Activated naive CD4-positive, alpha-beta T cell treated with anti-CD3 and anti-CD28 coated beads, Interleukin-2, amount 10 ng/mL, durations not matched to agents 7 days and 5 days (primary cell): Measurements from ENCODE around the gene TNXB.
"Not testable (repeated sequence)": the region's sequence is repeated elsewhere in the genome, so short reads cannot be mapped to it uniquely, and the experiment has no call there.

Experiments used
- CTCF ChIA-PET: fragments of 350-600 bp; sonication (Branson Sonifier 250); formaldehyde crosslinking; loops from one replicate; lab custom pipeline; 2021; ENCODE audit warnings: antibody characterized with exemption; lab: Charles Lee
- DNase-seq: peaks from one replicate; pipeline ENCODE4 v3.0.0-alpha.2; 2020
- H3K27ac Mint-ChIP-seq: one replicate; pipeline ENCODE4 v1.8.0; 2021; ENCODE audit warnings: mild to moderate bottlenecking, moderate library complexity, mixed read lengths
- H3K27me3 Mint-ChIP-seq: one replicate; pipeline ENCODE4 v1.8.0; 2021; ENCODE audit warnings: mild to moderate bottlenecking, mixed read lengths
- H3K36me3 Mint-ChIP-seq: one replicate; pipeline ENCODE4 v1.8.0; 2021; ENCODE audit warnings: mixed read lengths
- H3K4me1 Mint-ChIP-seq: one replicate; pipeline ENCODE4 v1.8.0; 2021; ENCODE audit warnings: mixed read lengths
- H3K4me3 Mint-ChIP-seq: one replicate; pipeline ENCODE4 v1.8.0; 2021; ENCODE audit warnings: mild to moderate bottlenecking, moderate library complexity, mixed read lengths
- H3K9me3 Mint-ChIP-seq: one replicate; pipeline ENCODE4 v1.8.0; 2021; ENCODE audit warnings: mixed read lengths

The TNXB gene

GRCh38 chr6:32081168-32081990, 27.8 kb downstream of the TNXB start:
- Mint-ChIP-seq H3K4me3 (no peak overlapping the region), H3K27me3 (peaks cover 67% of the 10 kb centered on the region), H3K27ac (no peak overlapping the region), H3K4me1 (peaks cover 1% of the 10 kb centered on the region), H3K9me3 (no peaks in the 10 kb centered on the region), H3K36me3 (no peaks in the 10 kb centered on the region)
- CTCF ChIA-PET: interaction anchor here (1.3 kb wide), 1 partner anchor 13 kb away, joined by 4 read pairs; no protein-coding TSS in a partner anchor
- no peak for DNase-seq

- H3K4me1 Mint-ChIP-seq: no peaks in the 10 kb centered on the region
Measured at GRCh38 chr6:32079566-32080290, 29.4 kb downstream of the TNXB start.

GRCh38 chr6:32076321-32076809, 32.8 kb downstream of the TNXB start:
- Mint-ChIP-seq H3K4me1 (no peaks in the 10 kb centered on the region), H3K36me3 (no peaks in the 10 kb centered on the region), H3K9me3 (no peaks in the 10 kb centered on the region), H3K27ac (no peak overlapping the region), H3K4me3 (no peak overlapping the region), H3K27me3 (peaks cover 23% of the 10 kb centered on the region)
- no peak for DNase-seq
- CTCF ChIA-PET: interaction anchor here (1.1 kb wide), 1 partner anchor 8 kb away, joined by 3 read pairs; no protein-coding TSS in a partner anchor

More at GRCh38 chr6:32079566-32080290, 29.4 kb downstream of the TNXB start:
- H3K9me3 Mint-ChIP-seq: no peaks in the 10 kb centered on the region
- H3K4me3 Mint-ChIP-seq: no peak overlapping the region
- H3K27ac Mint-ChIP-seq: no peak overlapping the region
- no peaks in the 10 kb centered on the region for H3K36me3 Mint-ChIP-seq
- CTCF ChIA-PET: interaction anchor here (1.3 kb wide), 1 partner anchor 15 kb away, joined by 4 read pairs; no protein-coding TSS in a partner anchor
- peaks cover 51% of the 10 kb centered on the region for H3K27me3 Mint-ChIP-seq
- no peak for DNase-seq

GRCh38 chr6:32075781-32076180, 33.4 kb downstream of the TNXB start:
- Mint-ChIP-seq H3K27me3 (peaks cover 18% of the 10 kb centered on the region), H3K9me3 (no peaks in the 10 kb centered on the region), H3K27ac (no peak overlapping the region), H3K4me1 (no peaks in the 10 kb centered on the region), H3K4me3 (no peak overlapping the region), H3K36me3 (no peaks in the 10 kb centered on the region)
- CTCF ChIA-PET: interaction anchor here (1.1 kb wide), 1 partner anchor 9 kb away, joined by 3 read pairs; no protein-coding TSS in a partner anchor
- no peak for DNase-seq

DNA sequence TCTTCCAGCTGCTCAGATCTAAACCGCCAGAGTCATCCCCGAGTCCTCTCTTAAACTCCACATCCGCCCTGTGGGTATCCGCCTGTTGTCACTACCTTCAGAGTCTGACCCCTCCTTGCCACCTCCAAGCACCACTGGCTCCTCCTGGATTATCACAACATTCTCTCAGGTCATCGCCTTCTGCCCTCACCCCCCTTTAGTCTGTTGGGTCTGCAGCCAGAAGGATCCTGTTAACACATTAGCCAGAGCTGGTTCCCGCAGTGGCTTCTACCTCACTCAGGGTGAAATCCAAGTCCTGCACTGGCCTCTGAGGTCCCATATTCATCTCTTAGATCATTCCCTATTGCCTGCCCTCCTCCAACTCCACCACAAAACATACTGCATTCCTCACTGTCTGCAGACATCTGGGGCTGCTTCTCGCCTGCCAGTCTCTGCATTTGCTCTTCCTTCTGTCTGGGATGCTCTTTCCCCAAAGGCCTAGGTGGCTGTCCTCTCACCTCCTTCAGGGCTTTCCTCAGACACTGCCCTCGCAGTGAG, 34.1 kb downstream of the TNXB start:
- no peaks in the 10 kb centered on the region for H3K4me1 Mint-ChIP-seq
- H3K27ac Mint-ChIP-seq: no peak overlapping the region
- peaks cover 13% of the 10 kb centered on the region for H3K27me3 Mint-ChIP-seq
- H3K36me3 Mint-ChIP-seq: no peaks in the 10 kb centered on the region
- H3K4me3 Mint-ChIP-seq: no peak overlapping the region
- CTCF ChIA-PET: no interaction called here
- no peak for DNase-seq
- no peaks in the 10 kb centered on the region for H3K9me3 Mint-ChIP-seq

GRCh38 chr6:32073613-32074012, 35.5 kb downstream of the TNXB start:
- Mint-ChIP-seq H3K36me3 (no peaks in the 10 kb centered on the region), H3K4me3 (no peak overlapping the region), H3K4me1 (no peaks in the 10 kb centered on the region), H3K27me3 (peaks cover 4% of the 10 kb centered on the region), H3K27ac (no peak overlapping the region), H3K9me3 (no peaks in the 10 kb centered on the region)
- DNase-seq: no peak
- CTCF ChIA-PET: no interaction called here

DNA sequence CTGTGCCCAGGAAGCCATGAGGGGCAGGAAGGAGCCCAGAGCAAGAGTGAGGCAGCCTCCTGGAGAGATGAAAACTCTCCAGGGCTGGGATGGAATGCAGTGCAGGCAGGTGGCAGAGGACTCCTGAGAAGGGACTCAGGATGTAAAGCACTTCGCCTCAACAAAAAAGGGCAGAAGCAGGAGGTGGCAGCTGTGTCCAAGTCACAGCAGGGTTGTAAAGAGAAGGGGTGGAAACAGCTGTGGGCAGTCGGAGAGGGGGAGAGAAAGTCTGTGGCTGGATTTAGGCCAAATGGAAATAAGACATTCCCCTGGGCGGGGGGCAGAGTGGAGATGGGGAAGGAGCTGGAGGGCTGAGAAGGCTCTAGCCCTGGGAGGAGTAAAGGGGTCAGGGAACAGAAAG, 36.0 kb downstream of the TNXB start:
- no peaks in the 10 kb centered on the region for H3K4me1 Mint-ChIP-seq
- peaks cover 4% of the 10 kb centered on the region for H3K27me3 Mint-ChIP-seq
- no peak overlapping the region for H3K27ac Mint-ChIP-seq
- no peaks in the 10 kb centered on the region for H3K9me3 Mint-ChIP-seq
- H3K4me3 Mint-ChIP-seq: no peak overlapping the region
- H3K36me3 Mint-ChIP-seq: no peaks in the 10 kb centered on the region
- CTCF ChIA-PET: no interaction called here
- DNase-seq: no peak

GRCh38 chr6:32070814-32071543, 38.2 kb downstream of the TNXB start:
- peaks cover 8% of the 10 kb centered on the region for H3K27me3 Mint-ChIP-seq
- H3K9me3 Mint-ChIP-seq: no peaks in the 10 kb centered on the region
- DNase-seq: no peak
- no peaks in the 10 kb centered on the region for H3K4me1 Mint-ChIP-seq
- no peaks in the 10 kb centered on the region for H3K36me3 Mint-ChIP-seq
- CTCF ChIA-PET: no interaction called here
- no peak overlapping the region for H3K27ac Mint-ChIP-seq
- H3K4me3 Mint-ChIP-seq: no peak overlapping the region

- Mint-ChIP-seq H3K27ac (no peak overlapping the region), H3K36me3 (no peaks in the 10 kb centered on the region), H3K9me3 (no peaks in the 10 kb centered on the region), H3K27me3 (peaks cover 8% of the 10 kb centered on the region), H3K4me1 (no peaks in the 10 kb centered on the region), H3K4me3 (no peak overlapping the region)
- DNase-seq: no peak
- CTCF ChIA-PET: no interaction called here
Measured at GRCh38 chr6:32069878-32070515, 39.1 kb downstream of the TNXB start.

GRCh38 chr6:32069460-32069859, 39.7 kb downstream of the TNXB start:
- Mint-ChIP-seq H3K9me3 (no peaks in the 10 kb centered on the region), H3K4me1 (no peaks in the 10 kb centered on the region), H3K4me3 (no peak overlapping the region), H3K27me3 (peaks cover 8% of the 10 kb centered on the region), H3K36me3 (no peaks in the 10 kb centered on the region), H3K27ac (no peak overlapping the region)
- CTCF ChIA-PET: no interaction called here
- no peak for DNase-seq

DNA sequence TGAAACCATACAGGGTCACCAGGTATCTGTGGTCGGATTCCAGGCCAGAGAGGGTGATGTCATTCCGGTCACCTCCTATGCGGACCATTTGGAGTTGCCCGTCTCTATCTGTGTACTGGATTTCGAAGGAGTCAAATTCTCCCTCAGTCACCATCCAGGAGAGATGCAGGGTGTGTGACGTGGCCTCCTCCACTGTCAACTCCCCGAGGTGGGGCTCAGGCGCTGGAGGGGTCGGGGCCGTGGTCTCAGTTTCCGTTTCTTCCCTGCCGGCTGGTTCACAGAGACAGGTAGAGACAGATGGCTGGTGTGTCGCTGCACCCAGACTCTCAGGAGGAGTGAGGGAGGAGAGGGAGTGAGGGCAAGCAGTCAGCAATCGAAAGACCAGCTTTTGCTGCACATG, 40.3 kb downstream of the TNXB start:
- CTCF ChIA-PET: no interaction called here
- no peak overlapping the region for H3K27ac Mint-ChIP-seq
- no peaks in the 10 kb centered on the region for H3K4me1 Mint-ChIP-seq
- H3K36me3 Mint-ChIP-seq: no peaks in the 10 kb centered on the region
- H3K27me3 Mint-ChIP-seq: peaks cover 8% of the 10 kb centered on the region
- H3K9me3 Mint-ChIP-seq: no peaks in the 10 kb centered on the region
- DNase-seq: no peak
- H3K4me3 Mint-ChIP-seq: no peak overlapping the region

DNA sequence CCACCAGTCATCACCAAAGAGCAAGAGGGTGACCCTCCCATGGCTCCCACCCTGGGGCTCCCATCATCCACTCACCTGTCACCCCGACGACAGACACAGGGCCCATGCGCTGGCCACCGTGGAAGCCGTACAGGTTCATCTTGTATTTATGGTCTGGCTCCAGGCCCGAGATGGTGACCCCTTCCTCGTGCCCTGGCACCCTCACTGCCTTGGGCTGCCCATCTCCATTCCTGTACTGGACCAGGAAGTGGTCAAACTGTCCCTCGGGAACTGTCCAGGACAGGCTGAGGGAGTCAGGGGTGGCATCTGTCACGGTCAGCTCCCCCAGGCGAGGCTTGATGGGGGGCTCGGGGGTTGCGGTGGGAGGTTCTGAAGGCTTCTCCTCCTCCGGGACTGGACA, 40.8 kb downstream of the TNXB start:
- CTCF ChIA-PET, H3K4me3 Mint-ChIP-seq, DNase-seq, H3K27me3 Mint-ChIP-seq, H3K27ac Mint-ChIP-seq, H3K9me3 Mint-ChIP-seq, H3K36me3 Mint-ChIP-seq, H3K4me1 Mint-ChIP-seq: not testable (repeated sequence)

DNA sequence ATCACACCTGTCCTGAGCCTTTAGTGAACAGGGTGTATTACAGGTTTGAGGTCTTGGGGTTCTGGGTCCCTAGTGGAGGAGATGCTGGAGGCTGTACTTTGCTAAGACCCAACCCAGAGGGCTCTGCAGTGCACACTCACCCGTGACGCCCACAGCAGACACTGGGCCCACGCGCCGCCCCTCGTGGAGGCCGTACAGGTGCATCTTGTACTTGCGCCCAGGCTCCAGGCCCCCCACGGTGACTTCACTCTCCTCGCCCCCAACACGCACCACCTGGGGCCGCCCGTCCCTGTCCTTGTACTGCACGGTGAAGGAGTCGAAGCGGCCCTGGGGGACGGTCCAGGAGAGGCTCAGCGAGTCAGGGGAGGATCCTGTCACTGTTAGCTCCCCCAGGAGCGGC, 41.6 kb downstream of the TNXB start:
- H3K9me3 Mint-ChIP-seq, H3K27me3 Mint-ChIP-seq, H3K4me3 Mint-ChIP-seq: not testable (repeated sequence)

More for the DNA sequence above, 41.6 kb downstream of the TNXB start:
- CTCF ChIA-PET, H3K4me1 Mint-ChIP-seq, DNase-seq, H3K36me3 Mint-ChIP-seq, H3K27ac Mint-ChIP-seq: not testable (repeated sequence)
